GM23248 (cell line): ENCODE data around the gene ESR2.

Experiments used
- EZH2 ChIP-seq: fragments of 200-600 bp; sonication (generic); IDR thresholded peaks from 2 replicates; pipeline ENCODE4 v1.6.1; 2018; ENCODE audit warnings: antibody characterized with exemption, mild to moderate bottlenecking; ENCODE audit not compliant: insufficient read depth, poor library complexity, severe bottlenecking
- EZH2phosphoT487 ChIP-seq: fragments of 200-600 bp; sonication (generic); IDR thresholded peaks from 2 replicates; pipeline ENCODE4 v1.6.1; 2018; ENCODE audit warnings: antibody characterized with exemption, moderate library complexity, mild to moderate bottlenecking, low read depth; ENCODE audit not compliant: insufficient read depth

- TF ChIP-seq EZH2 = no peak
- no peak for TF ChIP-seq EZH2phosphoT487
Observed at GRCh38 chr14:64178814-64179213, 115.4 kb downstream of the ESR2 start.
